ENCODE results near the gene FAXDC2.

GRCh38 chr5:154786414-154786813 is 64.0 kb downstream of the FAXDC2 start:
- TF ChIP-seq CTCF (conservative IDR thresholded peaks at IDR 0.05 in 1 of 2, IDR thresholded peaks at IDR 0.05 in 1 of 2; ENCODE audit: low read depth in 1 of 2, low read length in 2 of 2) (no peak), EZH2 (IDR thresholded peaks at IDR 0.05; ENCODE audit: low read length, missing control alignments) (no peak)

Data from fibroblast of lung (primary cell).